Measurements from ENCODE around the gene DNAJC27.

DNAJC27 gene

DNA sequence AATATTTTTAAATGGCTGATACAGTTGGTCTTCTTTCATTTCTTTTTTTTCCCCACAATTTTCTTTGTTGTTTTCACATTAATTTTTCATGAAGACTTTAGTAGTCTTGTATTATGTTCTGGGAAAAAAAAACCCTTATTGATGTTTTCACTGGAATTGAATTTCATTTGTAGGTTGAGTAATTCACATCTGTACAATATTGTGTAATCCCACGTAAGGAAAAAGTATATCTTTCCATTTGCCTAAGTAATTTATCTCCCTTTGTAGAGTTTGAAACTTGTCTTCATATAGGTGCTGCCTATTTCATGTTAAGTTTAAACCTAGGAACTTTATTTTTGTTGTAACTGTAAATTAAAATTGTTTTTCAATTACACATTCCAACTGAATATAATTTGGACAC lies 2.0 kb downstream of the DNAJC27 start:
- no peak for DNase-seq

DNA sequence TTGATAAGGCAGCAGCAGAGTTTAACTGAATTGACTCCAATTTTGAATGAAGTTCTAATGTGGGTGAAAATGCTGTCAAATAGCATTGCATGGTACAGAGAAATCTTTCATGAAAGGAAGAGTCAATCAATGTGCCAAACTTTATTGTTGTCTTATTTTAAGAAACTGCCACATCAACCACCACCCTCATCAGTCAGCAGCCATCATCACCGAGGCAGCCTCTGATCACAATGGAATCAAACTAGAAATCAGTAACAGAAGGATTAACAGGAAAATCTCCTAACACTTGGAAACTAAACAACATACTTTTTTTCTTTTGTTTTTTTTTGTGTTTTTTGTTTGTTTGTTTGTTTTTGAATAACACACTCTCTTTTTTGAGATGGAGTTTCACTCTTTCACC lies 9.9 kb downstream of the DNAJC27 start:
- DNase-seq, result no peak

DNA sequence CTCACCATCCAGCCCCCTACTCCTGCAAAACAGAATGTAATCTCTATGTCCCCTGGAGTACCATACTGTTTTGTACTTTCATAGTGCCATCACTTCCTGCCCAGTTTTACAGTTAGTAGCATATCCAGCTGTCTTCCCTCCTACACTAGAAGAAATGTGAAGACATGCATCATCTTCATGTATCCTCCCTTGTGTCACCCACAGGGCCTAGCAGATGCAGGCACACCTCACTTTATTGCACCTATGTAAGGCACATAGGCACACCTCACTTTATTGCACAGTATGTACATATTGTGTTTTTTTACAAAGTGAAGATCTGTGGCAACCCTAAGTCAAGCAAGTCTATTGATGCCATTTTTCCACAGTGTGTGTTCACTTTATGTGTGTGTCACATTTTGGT lies 12.0 kb downstream of the DNAJC27 start:
- no peak for DNase-seq

DNA sequence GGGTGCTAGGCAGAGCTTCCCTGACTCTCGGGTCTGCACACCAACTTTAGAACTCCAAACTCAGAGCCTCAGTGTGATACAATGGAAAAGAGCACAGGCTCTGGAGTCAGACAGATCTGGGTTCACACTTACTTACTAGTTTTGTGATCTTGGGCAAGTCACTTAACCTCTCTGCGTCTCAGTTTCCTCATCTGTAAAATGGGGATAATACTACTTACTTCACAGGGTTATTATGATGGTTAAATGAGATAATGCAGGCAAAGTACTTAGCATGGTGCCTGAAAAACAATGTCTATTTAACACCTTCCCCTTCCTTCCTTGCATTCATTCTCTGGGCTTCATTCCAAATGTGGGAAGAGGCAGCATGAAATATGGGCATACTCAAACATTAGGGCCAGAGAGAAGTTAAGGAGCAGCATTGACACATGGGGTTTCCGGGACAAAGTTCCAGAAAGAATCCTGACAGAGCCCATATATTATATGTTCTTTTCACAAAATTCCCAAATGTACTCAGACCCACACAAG lies 13.3 kb downstream of the DNAJC27 start:
- no peak for DNase-seq

DNA sequence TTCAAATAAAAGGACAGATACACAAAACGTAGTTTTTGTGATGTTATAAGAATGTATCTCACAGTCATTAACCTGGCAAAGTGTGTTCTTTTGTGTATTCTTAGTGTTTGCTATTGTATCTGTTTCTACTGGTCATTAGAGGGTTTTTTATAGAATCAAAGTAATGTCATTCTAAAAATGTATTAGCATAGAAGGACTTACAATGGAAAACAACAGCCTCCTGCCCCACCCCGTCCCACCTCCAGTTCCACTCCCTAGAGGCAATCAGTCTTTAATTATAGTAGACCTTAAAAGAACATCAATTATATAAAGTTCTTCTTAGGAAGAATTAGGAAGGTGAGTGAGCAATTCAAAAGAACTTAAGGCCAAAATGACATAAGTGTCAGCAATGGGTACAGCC lies 13.8 kb downstream of the DNAJC27 start:
- no peak for DNase-seq

DNA sequence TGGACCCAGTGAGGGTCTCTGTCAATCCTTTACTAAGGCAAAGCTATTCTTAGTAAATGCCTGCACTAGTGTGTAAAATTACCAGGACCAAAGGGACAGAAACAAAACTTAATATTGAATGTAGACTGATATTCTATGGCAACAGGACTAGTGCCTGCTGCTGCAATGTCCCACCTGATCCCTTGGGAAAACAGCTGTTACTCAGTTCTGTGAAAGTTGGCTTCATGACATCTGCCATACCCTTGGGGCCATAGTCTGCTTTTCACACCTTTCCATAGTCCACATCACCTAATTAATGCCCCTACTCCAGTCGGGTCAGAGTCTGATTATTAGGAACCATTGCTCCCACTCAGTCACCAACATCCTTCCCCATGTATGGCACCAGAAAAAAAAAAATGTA lies 14.5 kb downstream of the DNAJC27 start:
- DNase-seq, result no peak

DNA sequence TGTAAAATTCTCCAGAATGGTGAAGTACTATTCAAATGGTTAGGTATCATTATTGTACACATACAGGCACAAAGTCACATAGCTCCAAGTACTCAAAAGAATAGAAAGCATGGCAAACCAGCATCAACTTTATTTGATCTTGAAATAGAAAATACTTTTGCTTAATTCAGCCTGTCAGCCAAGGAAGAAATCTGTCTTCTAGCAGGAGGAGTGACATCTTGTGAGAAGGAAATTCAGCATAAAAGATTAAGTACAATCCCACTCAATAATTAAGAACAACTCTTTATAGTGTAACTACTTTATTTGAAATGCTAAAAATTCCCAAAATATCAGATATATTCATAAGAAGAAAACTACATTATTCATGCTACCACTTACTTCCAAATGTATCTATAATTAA lies 15.8 kb downstream of the DNAJC27 start:
- no peak for DNase-seq

DNA sequence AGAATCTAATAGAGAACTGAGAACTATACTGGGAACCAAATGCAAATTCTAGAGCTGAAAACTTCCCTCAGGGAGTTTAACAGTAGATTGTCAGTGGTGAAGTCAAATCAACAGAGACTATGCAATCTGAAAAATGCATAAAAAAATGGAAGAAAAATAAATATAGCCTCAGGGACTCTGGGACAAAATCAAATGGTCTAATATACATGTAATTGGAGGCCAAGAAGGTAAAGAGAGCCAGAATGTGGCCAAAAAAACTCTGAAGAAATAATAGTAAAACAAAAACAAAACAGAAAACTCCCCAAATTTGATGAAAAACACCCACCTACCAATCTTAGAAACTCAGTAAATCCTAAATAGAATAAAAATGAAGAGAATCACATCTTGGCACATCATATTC lies 16.5 kb downstream of the DNAJC27 start:
- DNase-seq, result no peak

DNA sequence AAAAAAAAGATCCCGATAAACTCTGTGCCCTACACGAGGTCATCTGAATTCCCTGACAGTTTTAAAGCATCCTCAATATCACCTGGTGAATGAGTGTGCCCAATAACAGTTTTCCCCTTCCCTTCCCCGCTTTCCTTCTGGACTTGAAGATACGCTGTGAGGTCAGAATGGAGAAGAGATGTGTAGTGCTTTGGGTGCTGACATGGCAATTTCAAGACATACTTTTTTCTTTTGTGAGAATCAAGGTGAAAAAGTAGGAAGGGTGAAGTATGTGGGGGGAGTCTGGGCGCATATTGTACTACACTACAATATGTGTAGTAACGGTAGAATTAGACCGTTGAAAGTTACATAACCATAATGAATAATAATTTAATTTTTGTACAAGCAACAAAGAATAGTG lies 21.7 kb downstream of the DNAJC27 start:
- no peak for DNase-seq

DNA sequence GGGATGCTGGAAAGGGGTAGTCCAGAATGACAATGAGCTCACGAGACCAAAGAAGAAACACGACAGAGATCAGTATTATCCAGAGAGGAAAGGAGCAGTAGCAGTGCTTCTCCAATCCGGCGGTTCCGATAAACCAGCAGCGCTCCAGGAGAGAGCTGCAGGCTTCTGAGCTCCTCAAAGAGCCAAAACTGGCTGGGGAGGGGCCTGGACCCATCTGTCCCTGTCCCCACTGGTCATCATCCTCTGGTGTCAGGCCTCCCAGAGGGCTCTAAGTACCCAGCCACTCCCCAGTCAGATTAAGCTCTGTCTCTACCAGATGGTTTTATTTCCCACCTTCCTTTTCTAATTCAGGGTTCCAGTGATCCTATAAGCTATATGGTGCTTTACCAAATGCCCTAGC lies 23.2 kb downstream of the DNAJC27 start:
- DNase-seq, result no peak

DNA sequence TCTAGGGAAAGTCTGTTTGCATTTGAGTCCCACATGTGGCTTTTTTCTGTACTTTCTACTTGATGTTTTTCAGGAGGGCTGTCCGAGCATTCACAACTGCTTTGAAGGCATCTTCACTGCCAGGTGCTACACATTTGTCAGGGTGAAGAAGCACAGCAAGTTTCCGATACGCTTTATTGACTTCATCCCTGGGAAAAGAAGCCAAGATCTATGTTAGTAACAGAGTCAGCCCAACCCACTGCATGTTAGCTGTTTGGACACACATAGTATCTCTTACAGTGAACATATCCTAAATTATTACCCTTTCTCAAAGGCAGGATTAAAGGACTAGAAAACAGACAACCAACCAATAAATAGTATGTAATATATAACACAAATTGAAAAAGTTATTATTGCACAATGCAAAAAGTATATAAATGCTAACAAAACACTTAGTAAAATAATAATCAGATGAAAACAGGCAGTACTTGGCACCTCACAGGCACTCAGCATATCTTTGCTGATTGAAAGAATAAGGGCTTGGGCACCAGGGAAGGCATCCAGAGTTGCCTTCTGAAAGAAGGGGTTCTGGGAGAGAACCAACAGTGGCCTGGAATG lies 24.1 kb downstream of the DNAJC27 start:
- DNase-seq, result no peak

DNA sequence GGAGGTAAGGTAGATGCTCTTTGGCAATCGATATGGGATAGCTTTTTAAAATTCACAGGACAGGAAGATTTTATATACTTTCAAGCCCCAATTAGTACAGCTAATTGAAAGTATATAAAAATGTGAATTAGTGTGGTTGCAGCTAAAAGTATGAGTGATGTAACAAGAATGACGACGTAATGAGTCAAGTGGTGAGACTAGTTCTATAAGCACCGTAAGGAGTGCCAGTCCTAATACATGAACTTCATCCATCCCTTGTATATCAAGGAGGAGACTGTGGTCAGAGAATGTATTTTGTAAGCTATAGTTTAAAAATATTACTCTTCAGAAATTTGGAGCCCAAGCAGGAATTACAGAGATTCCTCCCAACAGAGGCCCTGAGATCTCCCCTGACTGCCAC lies 25.8 kb downstream of the DNAJC27 start:
- no peak for DNase-seq

DNA sequence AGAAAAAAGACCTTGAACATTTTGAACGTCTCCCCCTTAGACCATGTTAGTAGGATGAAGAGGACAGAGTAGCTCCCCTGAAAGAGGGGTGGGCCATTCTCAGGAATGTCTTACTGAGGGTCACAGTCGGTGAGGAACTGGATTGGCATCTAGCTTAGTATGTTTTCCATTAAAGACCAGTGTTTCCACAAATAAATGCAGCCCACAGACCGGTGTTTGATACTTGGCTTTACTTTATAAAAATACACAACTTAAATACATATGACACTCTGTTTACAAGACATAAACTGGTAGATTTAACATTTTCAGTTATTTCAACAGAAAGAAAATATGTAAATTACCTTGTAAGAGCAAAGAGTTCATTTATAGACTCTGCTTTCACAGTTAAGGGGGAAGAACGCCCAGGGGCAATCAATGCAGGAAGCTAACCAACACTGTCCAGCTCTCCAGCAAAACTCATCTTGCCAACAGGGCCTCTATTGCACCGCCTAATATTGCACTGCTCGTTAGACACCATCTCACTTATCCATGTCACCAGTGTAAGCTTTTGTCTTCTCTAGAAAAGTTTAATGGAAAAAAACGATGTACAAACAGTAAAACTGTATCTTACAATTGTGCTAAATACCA lies 28.2 kb downstream of the DNAJC27 start:
- DNase-seq, result no peak

DNA sequence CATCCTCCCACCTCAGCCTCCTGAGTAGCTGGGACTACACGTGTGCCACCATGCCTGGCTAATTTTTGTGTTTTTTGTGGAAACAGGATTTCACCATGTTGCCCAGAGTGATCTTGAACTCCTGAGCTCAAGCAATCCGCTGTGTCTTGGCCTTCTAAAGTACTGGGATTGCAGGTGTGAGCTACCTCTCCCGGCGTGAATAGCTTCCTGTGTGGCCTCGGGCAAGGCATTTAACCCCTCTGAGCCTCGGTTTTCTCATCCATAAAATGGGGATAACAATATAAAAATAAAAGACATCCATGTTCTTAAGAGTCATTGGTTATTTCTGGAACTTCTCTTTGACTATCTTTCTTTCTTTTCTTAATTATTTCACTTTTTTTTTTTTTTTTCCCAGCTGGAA lies 32.4 kb downstream of the DNAJC27 start:
- no peak for DNase-seq

DNA sequence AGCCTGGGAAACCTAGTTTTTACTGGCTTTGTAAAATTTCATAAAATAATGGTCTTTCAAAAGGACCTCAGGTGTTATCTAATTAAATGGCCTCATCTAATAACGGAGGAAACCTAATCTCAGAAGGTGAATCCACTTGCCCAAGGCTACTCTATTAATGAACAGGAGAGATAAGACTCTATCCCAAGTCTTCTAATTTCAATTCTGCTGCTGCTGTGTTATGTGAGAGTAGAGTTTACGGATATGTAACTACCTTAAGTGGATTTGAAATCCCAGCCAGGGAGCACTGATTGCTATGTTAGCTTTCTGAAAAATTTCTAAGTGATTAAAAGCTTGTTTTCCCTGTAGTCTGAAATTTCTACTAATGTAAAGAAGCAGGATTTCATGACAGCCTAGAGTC lies 34.5 kb downstream of the DNAJC27 start:
- no peak for DNase-seq

DNA sequence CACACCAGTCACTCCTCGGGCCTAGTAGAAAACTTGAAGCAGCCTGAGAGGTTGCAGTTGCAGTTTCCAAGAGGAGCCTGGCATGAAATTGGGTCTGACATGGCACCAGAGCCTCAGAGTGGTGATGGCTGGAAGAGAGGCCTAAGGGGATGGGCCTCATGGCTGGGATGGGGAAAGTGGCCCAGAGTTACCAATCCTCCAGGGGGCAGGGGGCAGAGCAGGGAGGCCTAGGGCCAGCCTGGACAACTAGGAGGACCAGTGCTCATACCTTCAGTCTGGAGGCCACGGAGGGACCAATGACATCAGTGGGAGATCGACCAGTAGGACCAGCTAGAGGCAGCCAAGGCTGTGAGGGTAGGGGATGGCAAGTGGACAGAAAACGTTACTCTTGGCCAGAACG lies 36.6 kb downstream of the DNAJC27 start:
- no peak for DNase-seq

DNA sequence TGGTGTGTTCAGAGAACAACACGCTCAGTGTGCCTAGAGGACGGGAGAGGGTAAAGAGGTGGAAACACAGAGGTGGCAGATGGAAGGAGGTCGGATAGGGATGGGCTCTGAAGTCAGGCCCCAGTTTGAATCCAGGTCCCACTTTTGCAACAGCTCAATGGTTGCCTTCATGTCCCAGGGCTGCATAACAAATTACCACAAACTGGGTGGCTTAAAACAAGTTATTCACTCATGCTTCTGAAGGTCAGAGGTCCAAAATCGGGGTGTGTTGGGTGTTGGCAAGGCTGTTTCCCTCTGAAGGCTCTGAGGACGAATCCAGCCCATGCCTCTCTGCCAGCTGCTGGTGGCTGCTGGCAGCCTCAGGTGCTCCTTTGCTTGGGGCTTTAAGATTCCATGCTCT lies 39.0 kb downstream of the DNAJC27 start:
- no peak for DNase-seq

DNA sequence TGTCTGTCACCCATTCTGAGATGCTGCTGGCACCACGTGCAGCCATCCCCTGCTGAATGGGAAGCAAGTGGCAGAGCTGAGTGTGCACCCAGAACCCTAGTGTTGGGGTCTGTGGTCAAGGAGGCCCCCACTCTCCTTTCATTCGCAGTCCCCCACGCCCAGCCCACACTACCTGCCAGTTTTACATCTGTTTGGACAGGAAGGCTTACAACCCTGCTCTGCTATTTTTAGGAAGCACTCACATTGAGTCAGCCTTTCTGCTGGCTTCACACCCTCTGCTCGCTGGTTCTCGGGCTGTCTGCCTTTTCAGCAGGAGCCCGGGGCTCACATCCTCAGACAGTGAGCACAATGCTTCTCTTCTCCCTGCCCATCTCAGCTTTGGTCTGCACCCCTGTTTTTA lies 41.0 kb downstream of the DNAJC27 start:
- DNase-seq, result no peak

DNA sequence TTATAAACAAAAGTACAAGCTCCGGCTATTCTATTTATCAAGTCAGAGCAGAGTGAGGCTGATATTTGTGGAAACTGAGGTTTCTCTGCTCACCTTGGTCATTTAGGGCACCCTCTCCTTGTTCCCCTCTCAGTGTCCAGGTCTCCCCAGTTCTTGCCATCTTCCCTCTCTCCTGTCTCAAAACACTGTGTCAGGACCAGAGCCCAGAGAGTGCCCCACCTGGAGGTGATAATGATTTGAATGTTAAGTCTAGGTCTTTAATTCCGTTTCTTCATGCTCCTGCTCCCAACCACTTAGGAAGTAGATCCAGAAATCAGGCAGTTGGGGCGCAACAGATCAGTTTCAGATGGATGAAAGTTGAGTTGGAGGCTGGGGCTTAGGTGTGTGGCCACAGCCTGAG lies 42.5 kb downstream of the DNAJC27 start:
- no peak for DNase-seq

DNA sequence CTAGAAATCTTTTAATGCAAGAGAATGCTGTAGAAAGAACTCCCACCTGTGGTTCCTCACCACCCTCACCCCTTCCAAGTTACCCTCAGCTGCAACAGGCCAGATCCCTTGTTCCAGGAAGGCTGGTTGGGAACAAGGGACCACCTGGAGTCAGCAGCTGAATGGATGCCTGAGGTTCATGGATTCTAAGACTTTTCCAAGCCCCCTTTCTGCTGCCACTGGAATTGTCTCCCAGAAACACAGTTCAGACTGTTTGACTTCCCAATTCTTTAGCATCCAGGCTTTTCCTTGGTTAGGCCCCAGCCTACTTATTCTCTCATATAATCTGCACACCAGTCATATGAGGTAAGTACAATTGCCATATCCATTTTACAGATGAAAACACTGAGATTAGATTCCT lies 43.7 kb downstream of the DNAJC27 start:
- DNase-seq, result no peak

DNA sequence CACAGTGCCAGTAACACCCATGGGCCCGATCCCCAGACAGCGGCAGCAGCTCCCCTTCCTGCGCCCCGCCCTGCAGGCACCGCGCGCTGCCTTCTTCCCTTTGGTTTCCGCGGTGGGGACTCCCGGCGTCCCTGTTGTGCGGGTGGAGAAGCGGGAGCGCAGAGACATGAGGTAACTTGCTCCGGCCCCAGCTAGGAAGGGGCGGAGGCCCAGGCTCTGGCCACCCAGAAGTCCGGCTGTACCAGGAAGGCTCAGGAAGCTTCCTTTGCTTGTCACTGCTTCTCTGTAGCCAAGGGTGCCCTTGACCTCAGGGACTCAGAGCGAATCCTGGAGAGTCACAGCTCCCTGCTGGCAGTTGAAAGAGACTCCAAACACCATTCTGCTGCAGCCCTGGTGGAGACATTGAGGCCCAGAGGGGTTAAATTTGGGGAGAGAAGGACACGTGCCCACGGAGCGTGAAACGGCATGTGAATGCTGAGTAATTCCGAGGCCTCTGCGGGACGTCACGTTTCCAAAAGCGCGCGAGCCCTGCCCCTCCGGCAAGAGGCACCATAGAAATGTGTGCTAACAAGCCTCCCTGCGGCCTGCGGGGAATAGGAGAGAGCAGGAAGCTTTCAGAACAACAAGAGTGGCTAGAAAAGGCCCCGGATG lies 45.0 kb downstream of the DNAJC27 start:
- DNase-seq, result no peak

DNA sequence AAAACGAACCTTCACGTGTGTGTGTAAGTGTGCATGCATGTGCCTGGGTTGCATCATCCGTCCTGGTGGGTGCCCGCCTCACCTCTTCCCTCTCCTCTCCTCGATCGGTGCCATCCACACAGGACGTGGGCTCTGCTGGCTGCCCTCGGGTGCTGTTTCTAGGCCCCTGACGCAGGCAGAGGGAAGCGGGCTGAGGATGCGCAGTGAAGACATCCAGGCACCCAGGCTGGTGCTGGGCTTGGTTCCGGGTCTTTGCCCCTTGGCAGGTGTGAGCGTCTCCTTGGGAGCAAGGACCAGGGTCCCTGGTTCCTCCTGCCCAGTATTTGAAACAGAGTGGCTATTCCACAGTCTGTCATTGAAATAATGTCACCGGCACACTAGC lies 45.5 kb downstream of the DNAJC27 start:
- DNase-seq, result no peak

DNA sequence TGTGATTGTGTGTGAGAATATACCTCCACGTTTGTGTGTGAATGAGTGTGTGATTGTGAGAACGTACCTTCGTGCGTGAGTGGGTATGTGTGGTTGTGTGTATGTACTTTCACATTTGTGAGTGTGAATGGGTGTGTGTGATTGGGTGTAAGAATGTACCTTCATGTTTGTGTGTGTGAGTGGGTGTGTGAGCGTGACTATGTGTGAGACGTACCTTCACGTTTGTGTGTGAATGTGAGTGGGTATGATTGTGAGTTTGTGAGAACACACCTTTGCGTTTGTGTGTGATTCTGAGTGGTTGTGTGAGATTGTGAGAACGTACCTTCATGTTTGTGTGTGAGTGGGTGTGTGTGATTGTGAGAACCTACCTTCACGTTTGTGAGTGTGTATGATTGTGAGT lies 45.9 kb downstream of the DNAJC27 start:
- no peak for DNase-seq

DNA sequence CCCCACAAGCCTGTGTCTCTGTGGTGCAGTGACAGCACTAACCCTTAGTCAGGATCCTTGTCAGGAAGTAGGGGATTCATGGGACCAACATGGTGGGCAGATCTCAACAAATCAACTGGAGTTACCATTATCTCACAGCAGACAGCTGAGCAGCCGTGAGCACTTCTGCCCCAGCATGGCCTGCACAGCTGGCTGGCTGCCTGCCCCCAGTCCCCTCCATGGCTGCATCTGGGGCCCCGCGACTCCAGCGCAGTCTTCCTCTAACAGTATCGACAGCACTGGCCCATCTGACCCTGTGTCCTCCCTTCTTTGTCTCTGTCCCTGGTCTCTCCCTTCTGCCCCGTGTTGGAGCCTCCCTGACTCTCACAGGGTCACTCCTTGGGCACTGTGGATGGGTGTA lies 47.0 kb downstream of the DNAJC27 start:
- no peak for DNase-seq

DNA sequence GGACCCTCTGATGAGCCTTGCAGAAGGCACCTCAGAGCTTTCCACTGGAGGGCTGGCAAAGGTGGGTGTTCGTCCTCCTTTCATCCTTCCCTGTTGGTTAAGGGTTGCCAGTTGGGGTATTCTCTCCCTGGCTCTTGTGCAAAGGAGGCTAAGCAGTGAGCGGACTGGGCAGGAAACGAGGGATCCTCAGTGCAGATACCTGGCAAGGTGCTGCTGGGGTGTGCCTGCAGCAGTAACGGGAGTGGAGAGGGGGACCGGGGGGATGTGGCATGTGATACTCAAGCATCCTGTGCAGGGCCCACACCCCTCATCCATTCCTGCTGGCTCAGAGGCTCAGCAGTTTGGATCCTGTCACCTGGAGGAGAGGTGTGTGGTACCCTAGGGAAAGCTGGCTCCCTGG lies 47.5 kb downstream of the DNAJC27 start:
- no peak for DNase-seq

Measured in NCI-H345 (cell line).